ENCODE results near the gene GRID1.

Gene GRID1

DNA sequence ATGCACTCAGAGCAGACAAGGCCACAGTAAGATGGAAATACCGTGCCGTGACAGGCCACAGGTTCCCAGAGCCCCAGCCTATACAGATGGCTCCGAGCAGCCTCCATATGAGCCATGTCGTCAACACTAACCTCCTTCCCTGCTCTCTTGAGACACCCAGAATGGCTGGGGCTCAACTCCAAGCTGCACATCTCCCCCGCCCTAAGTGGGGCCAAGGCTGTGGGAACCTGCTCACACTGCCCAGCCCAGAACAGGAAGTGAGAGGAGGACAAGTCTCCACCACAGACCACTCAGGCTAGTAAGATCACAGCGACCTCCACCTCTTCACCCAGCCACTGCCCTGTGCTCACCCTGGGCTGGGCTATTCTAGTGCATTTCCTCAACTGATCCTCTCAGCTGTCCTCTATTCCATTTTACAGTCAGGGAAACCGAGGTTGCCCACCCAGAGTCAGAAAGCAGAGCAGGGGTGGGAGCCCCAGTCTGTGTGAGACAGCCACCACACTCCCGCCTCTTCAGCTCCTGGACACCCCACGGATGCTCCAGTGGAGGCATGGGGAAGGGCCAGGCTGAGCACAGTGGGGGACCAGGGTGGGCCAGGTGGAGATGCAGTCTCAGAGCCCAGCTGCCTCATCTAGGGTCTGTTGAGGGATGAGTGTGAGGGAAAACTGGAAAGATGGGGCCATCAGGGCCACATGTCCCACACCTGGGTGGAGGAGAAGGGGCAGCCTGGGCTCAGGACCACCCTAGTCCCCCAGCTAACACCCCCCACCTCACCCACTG is 11.6 kb downstream of the GRID1 start:
- H3K4me3 ChIP-seq (replicated peaks in 1 of 2; ENCODE audit: low read depth in 2 of 2, low read length in 2 of 2) = no peak overlapping the region
- TF ChIP-seq, protein P1, sequence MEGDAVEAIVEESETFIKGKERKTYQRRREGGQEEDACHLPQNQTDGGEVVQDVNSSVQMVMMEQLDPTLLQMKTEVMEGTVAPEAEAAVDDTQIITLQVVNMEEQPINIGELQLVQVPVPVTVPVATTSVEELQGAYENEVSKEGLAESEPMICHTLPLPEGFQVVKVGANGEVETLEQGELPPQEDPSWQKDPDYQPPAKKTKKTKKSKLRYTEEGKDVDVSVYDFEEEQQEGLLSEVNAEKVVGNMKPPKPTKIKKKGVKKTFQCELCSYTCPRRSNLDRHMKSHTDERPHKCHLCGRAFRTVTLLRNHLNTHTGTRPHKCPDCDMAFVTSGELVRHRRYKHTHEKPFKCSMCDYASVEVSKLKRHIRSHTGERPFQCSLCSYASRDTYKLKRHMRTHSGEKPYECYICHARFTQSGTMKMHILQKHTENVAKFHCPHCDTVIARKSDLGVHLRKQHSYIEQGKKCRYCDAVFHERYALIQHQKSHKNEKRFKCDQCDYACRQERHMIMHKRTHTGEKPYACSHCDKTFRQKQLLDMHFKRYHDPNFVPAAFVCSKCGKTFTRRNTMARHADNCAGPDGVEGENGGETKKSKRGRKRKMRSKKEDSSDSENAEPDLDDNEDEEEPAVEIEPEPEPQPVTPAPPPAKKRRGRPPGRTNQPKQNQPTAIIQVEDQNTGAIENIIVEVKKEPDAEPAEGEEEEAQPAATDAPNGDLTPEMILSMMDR (IDR thresholded peaks at IDR 0.05; ENCODE audit: low read depth, low read length) = no peak
- no peak for DNase-seq (ENCODE audit: low read depth in 2 of 2)

DNA sequence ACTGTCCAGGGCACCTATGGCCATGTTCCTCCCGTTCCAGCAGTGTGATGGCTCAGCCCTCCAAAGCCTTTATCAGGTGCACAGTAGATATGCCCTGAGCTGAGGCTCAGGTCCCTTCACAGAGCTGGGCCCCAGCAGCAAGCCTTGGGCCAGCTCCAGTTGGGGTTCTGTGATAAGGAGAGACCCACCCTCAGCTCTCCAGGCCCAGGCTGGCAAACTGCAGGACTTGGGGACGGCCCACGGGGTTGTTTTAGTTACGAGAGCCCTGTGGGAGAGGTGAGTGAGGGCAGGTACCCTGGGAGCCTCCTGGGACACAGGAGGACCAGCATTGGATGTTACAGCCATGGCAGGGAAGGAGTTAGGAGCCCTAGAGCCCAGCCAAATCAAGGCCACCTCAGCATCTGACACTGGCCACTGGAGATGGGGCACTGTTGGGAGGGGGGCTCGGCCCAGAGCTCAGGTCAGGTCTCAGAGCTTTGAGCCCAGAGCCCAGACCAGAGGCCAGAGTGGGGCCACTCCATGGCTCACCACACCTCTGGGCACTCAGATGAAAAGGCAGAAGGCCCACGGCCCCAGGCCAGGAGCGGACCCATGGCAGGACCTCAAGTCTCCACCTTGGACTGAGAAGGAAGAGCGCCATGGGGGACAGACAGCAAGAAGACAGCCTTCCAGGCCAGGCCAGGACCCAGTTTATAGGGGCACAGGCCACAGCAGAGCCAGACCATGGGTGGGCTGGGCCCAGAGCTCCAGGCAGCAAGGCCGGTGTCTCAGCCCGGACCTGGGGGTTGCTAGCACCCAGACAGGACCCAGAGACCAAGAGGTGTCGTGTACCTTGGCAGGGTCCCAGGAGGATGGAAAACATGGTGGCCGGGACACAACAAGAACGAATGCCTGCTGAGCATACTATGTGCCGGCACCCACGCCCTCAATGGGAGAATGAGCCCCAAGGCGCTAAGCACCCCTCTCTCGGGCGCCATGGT is 12.8 kb downstream of the GRID1 start:
- no peak for DNase-seq (ENCODE audit: low read depth in 2 of 2)
- TF ChIP-seq, protein P1 (IDR thresholded peaks at IDR 0.05; ENCODE audit: low read depth, low read length) = no peak
- no peak overlapping the region for H3K4me3 ChIP-seq (replicated peaks in 1 of 2; ENCODE audit: low read depth in 2 of 2, low read length in 2 of 2)

DNA sequence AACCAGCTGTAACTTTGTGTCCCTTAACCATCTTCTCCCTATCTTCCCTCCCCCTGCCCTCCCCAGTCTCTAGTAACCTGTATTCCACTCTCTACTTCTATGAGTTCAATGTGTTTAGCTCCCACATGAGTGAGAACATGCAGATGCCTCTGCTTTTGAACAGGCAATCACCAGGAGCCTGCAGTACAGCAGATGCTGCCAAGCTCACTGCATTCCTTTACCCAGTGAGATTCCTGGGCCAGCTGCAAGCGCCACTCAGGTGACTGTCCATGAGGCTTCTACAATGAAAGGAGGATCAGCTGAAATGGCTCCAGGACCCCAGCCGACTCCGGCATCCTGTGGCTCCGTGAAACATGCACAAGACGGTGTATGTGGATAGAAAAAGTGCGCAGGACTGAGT is 15.7 kb downstream of the GRID1 start:
- H3K4me3 ChIP-seq (replicated peaks in 1 of 2; ENCODE audit: low read depth in 2 of 2, low read length in 2 of 2) = no peak overlapping the region
- TF ChIP-seq, protein P1 (IDR thresholded peaks at IDR 0.05; ENCODE audit: low read depth, low read length) = no peak
- DNase-seq (ENCODE audit: low read depth in 2 of 2) = no peak

DNA sequence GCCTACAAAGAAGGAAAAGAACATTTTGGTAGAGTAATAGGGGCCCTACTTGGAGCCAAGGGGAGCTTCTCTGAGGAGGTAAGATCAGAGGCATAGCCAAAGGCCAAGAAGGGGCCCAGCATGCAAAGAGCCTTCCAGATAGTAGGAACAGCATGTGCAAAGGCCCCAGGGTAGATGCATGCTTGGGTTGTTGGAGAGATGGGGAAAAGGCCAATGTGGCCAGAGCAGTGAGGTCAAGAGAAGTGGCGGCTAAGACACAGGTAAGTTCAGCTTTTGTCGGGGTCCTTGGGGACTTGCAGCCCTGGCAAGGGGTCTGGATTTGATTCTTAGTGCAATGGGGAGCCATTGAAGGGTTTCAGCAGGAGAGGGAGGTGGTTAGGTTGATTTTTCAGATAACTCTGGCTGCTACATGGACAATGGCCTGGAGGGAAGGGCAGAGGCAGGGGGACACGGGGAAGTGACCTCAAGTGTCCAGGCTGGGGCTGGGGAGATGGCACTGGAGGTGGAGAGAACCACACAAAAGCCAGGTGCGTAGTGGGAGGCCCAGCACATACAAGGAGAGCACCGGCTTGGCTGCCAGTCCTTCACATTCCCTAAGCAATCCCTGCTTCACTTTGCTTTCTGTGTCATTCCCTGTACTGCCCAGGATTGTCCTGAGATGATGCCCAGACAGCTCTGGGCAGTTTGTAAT is 16.5 kb downstream of the GRID1 start:
- no peak for DNase-seq (ENCODE audit: low read depth in 2 of 2)
- no peak overlapping the region for H3K4me3 ChIP-seq (replicated peaks in 1 of 2; ENCODE audit: low read depth in 2 of 2, low read length in 2 of 2)
- TF ChIP-seq, protein P1 (IDR thresholded peaks at IDR 0.05; ENCODE audit: low read depth, low read length) = no peak

DNA sequence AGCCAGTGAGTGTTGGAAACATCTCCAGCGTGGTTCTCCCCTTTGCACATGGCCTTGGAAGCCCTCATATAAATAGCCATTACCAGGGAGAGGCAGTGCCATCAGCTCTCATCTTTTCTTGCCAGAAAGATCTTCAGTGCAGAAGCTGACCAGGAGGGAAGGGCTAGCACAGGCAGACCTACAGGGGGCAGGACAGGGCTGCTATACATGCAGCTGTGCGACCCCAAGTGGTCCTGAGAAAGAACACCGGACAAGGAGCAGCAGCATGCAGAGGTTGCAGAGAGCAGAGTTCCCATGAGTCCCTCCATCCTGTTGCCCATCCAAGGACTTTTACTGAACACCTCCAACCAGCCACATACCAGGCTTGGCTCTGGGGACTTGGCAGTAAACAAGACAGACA is 17.1 kb downstream of the GRID1 start:
- DNase-seq (ENCODE audit: low read depth in 2 of 2) = peak in 1 of 2 donors; percentile 13
- TF ChIP-seq, protein P1 (IDR thresholded peaks at IDR 0.05; ENCODE audit: low read depth, low read length) = peak; percentile 3

More for the DNA sequence above, 17.1 kb downstream of the GRID1 start:
- H3K4me3 ChIP-seq (replicated peaks in 1 of 2; ENCODE audit: low read depth in 2 of 2, low read length in 2 of 2) = no peak overlapping the region
